SK-N-SH (cell line): ENCODE data around the gene AP2A2. TPM values are rescaled to one million over a fixed set of nuclear protein-coding genes. Genes with fewer than 3 reads are reported as not detected.

Experiments
- CTCF ChIA-PET: fragments of 300-600, 350-600 bp; formaldehyde crosslinking; extraction: SDS; loops from one replicate; lab custom pipeline; 2021; lab: Yijun Ruan, JAX
- POLR2A ChIA-PET: fragments of 350-600 bp; sonication (Branson Sonifier 250); formaldehyde crosslinking; extraction: SDS; loops from one replicate; lab custom pipeline; 2020; ENCODE audit warnings: antibody characterized with exemption, inconsistent platforms; lab: Yijun Ruan, JAX
- DNase-seq: peaks from one replicate; pipeline ENCODE4 v3.0.0; 2012
- H2AFZ ChIP-seq: fragments of 200-600 bp; sonication (generic); 2 replicates; pipeline ENCODE4 v1.8.1; 2016; ENCODE audit warnings: antibody characterized with exemption, mild to moderate bottlenecking, low read depth
- H3F3A ChIP-seq: fragments of 200-600 bp; sonication (generic); replicated peaks from 2 replicates; pipeline ENCODE3; 2016; ENCODE audit warnings: antibody characterized with exemption, mild to moderate bottlenecking; ENCODE audit not compliant: insufficient read depth
- H3K27ac ChIP-seq, 2 experiments: fragments of 200-500 bp in 1 of 2; fragments of 200-600 bp in 1 of 2; sonication (Bioruptor generic) in 1 of 2; sonication (generic), shearing (Covaris generic) in 1 of 2; 2 replicates each; pipeline versions ENCODE4 v1.5.1 to v1.6.1; 2014 to 2016; ENCODE audit warnings: low read depth in 2 of 2, inconsistent platforms in 1 of 2, low read length in 1 of 2, mild to moderate bottlenecking in 1 of 2, mixed read lengths in 1 of 2
- H3K27me3 ChIP-seq: fragments of 200-600 bp; sonication (generic), shearing (Covaris generic); 2 replicates; pipeline ENCODE4 v1.6.1; 2016; ENCODE audit warnings: mixed run types; ENCODE audit not compliant: insufficient read depth
- H3K36me3 ChIP-seq, 2 experiments: fragments of 200-500 bp in 1 of 2; fragments of 200-600 bp in 1 of 2; sonication (Bioruptor generic) in 1 of 2; sonication (generic) in 1 of 2; replicated peaks in 1 of 2; 2 replicates each; pipeline versions ENCODE3 to v1.5.1; 2014 to 2016; ENCODE audit warnings: low read length in 1 of 2, mild to moderate bottlenecking in 1 of 2; ENCODE audit not compliant: insufficient read depth in 2 of 2, control insufficient read depth in 1 of 2
- H3K4me1 ChIP-seq, 2 experiments: fragments of 200-500 bp in 1 of 2; fragments of 200-600 bp in 1 of 2; sonication (Bioruptor generic) in 1 of 2; sonication (generic), shearing (Covaris generic) in 1 of 2; 2 replicates each; pipeline versions ENCODE4 v1.5.1 to v1.6.1; 2014 to 2016; ENCODE audit warnings: low read depth in 1 of 2, low read length in 1 of 2, mixed run types in 1 of 2; ENCODE audit not compliant: insufficient read depth in 2 of 2, control insufficient read depth in 1 of 2
- H3K4me2 ChIP-seq: fragments of 200-600 bp; sonication (generic), shearing (Covaris generic); 2 replicates; pipeline ENCODE4 v1.6.1; 2017; ENCODE audit warnings: mixed run types
- H3K4me3 ChIP-seq, 2 experiments: fragments of 200-500 bp in 1 of 2; fragments of 200-600 bp in 1 of 2; sonication (Bioruptor generic) in 1 of 2; sonication (generic), shearing (Covaris generic) in 1 of 2; 2 replicates each; pipeline versions ENCODE4 v1.5.1 to v1.8.1; 2014 to 2016; ENCODE audit warnings: low read depth in 2 of 2, inconsistent platforms in 1 of 2, low read length in 1 of 2, mild to moderate bottlenecking in 1 of 2, mixed read lengths in 1 of 2, moderate library complexity in 1 of 2
- H3K79me2 ChIP-seq: fragments of 200-600 bp; sonication (generic); 2 replicates; pipeline ENCODE4 v1.8.1; 2017; ENCODE audit warnings: mild to moderate bottlenecking; ENCODE audit not compliant: insufficient read depth
- H3K9ac ChIP-seq: fragments of 200-600 bp; sonication (generic); 2 replicates; pipeline ENCODE4 v1.6.1; 2017; ENCODE audit warnings: mixed run types
- H3K9me2 ChIP-seq: fragments of 200-600 bp; sonication (generic); 2 replicates; pipeline ENCODE4 v1.6.1; 2017; ENCODE audit warnings: mixed run types
- H3K9me3 ChIP-seq: fragments of 200-600 bp; sonication (generic); 2 replicates; pipeline ENCODE4 v1.6.1; 2017; ENCODE audit warnings: mixed run types, mild to moderate bottlenecking, moderate library complexity
- H4K20me1 ChIP-seq: fragments of 200-600 bp; sonication (generic); 2 replicates; pipeline ENCODE4 v1.6.1; 2017; ENCODE audit warnings: mild to moderate bottlenecking, mixed run types; ENCODE audit not compliant: insufficient read depth
- ELF1 ChIP-seq: IDR thresholded peaks from 2 replicates; pipeline ENCODE4 v1.4.0; 2012
- EP300 ChIP-seq, 2 experiments: IDR thresholded peaks; 2 replicates each; pipeline versions ENCODE4 v1.4.0 to v1.6.1; 2012; ENCODE audit warnings: borderline replicate concordance in 1 of 2, low read depth in 1 of 2, low read length in 1 of 2
- FOXJ3 ChIP-seq: sonication (generic); formaldehyde crosslinking; IDR thresholded peaks from 2 replicates; pipeline ENCODE4 v1.5.1; 2020; ENCODE audit warnings: mild to moderate bottlenecking, missing genetic modification reagents
- FOXM1 ChIP-seq: IDR thresholded peaks from 2 replicates; pipeline ENCODE4 v1.4.0; 2012; ENCODE audit warnings: low read depth, mild to moderate bottlenecking
- NRF1 ChIP-seq: IDR thresholded peaks from 2 replicates; pipeline ENCODE4 v1.6.1; 2012; ENCODE audit warnings: low read depth, mild to moderate bottlenecking, low read length
- POLR2AphosphoS5 ChIP-seq: IDR thresholded peaks from 2 replicates; pipeline ENCODE4 v1.6.1; 2012; ENCODE audit warnings: low read depth, low read length
- RAD21 ChIP-seq: IDR thresholded peaks from 2 replicates; pipeline ENCODE4 v1.6.1; 2012; ENCODE audit warnings: mild to moderate bottlenecking, low read length
- RCOR1 ChIP-seq: fragments of 150-350 bp; IDR thresholded peaks from 2 replicates; pipeline ENCODE4 v1.6.1; 2017; ENCODE audit warnings: antibody characterized with exemption, low read length
- REST ChIP-seq: IDR thresholded peaks from 2 replicates; pipeline ENCODE4 v1.6.1; 2012; ENCODE audit warnings: mild to moderate bottlenecking, low read depth, low read length, moderate library complexity
- SMC3 ChIP-seq: IDR thresholded peaks from 2 replicates; pipeline ENCODE4 v1.6.1; 2012; ENCODE audit warnings: low read depth, low read length, improper control_type of control experiment
- TAF1 ChIP-seq: IDR thresholded peaks from 2 replicates; pipeline ENCODE4 v1.6.1; 2012; ENCODE audit warnings: low read depth, mild to moderate bottlenecking, low read length, moderate library complexity, borderline replicate concordance
- TCF12 ChIP-seq: IDR thresholded peaks from 2 replicates; pipeline ENCODE4 v1.4.0; 2012
- TEAD4 ChIP-seq: IDR thresholded peaks from 2 replicates; pipeline ENCODE4 v1.4.0; 2012; ENCODE audit warnings: mild to moderate bottlenecking, borderline replicate concordance; ENCODE audit not compliant: insufficient read depth
- USF1 ChIP-seq: IDR thresholded peaks from 2 replicates; pipeline ENCODE4 v1.4.0; 2012; ENCODE audit warnings: low read depth, borderline replicate concordance
- YY1 ChIP-seq: IDR thresholded peaks from 2 replicates; pipeline ENCODE4 v1.4.0; 2012; ENCODE audit warnings: low read depth, mild to moderate bottlenecking
- WGBS: methylation state at CpG from one replicate; pipeline ENCODE4 v1.1.6; 2017; ENCODE audit warnings: low lambda C conversion rate; 5-methylcytosine and 5-hydroxymethylcytosine counted together
- polyA plus RNA-seq, 3 experiments: library from polyadenylated mRNA; depleted of rRNA; stranded (reverse); fragments of >200 nt; gene quantifications; 2 replicates each; pipeline ENCODE4 v1.2.3, GENCODE V29; 2012
- TF ChIP-seq, protein P1 (sequence below): IDR thresholded peaks from 2 replicates; pipeline ENCODE4 v1.4.0; 2012; ENCODE audit warnings: low read depth
- TF ChIP-seq, protein P2 (sequence below): fragments of 150-350 bp; IDR thresholded peaks from 2 replicates; pipeline ENCODE4 v1.6.1; 2017; ENCODE audit warnings: antibody characterized with exemption, low read length, low read depth, borderline replicate concordance
- TF ChIP-seq, protein P3 (sequence below): fragments of 150-350 bp; IDR thresholded peaks from 2 replicates; pipeline ENCODE4 v1.6.1; 2016; ENCODE audit warnings: mild to moderate bottlenecking, low read depth, low read length

AP2A2 gene
- polyA plus RNA-seq, 1 of the 3 experiments (the other 2 are of a cell fraction) = 42.7 TPM

GRCh38 chr11:962688-963087 is 37.0 kb downstream of the AP2A2 start (continued):
- TF ChIP-seq USF1 (no peak), TEAD4 (no peak)
- TF ChIP-seq, all 33 proteins: peak for 0

GRCh38 chr11:963852-964251 is 38.2 kb downstream of the AP2A2 start:
- CTCF ChIA-PET = no interaction called here
- H3K27me3 ChIP-seq = no peaks in the 10 kb centered on the region
- WGBS = 97% methylated on average over 3 of the region's 7 CpGs
- H3K4me1 ChIP-seq = peaks cover 0 to 16% of the 10 kb centered on the region in 2 experiments; a peak in 1 of 4 replicates
- H4K20me1 ChIP-seq = peaks cover 18% of the 10 kb centered on the region; the same call in 1 of the 2 replicates
- no peak for DNase-seq
- H3K4me3 ChIP-seq = no peak overlapping the region
- H3K9me3 ChIP-seq = no peaks in the 10 kb centered on the region
- H2AFZ ChIP-seq = no peak overlapping the region
- H3K9me2 ChIP-seq = no peaks in the 10 kb centered on the region
- TF ChIP-seq FOXJ3 (CRISPR knock-in tag) (no peak), YY1 (no peak), NRF1 (no peak), TEAD4 (no peak), RCOR1 (no peak), RAD21 (no peak), EP300 (IDR thresholded peaks at IDR 0.05; ENCODE audit: borderline replicate concordance in 1 of 2, low read depth in 1 of 2, low read length in 1 of 2) (no peak), SMC3 (no peak), TAF1 (no peak), FOXM1 (no peak)
- TF ChIP-seq, protein P1, sequence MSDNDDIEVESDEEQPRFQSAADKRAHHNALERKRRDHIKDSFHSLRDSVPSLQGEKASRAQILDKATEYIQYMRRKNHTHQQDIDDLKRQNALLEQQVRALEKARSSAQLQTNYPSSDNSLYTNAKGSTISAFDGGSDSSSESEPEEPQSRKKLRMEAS = no peak
- TF ChIP-seq, protein P2, sequence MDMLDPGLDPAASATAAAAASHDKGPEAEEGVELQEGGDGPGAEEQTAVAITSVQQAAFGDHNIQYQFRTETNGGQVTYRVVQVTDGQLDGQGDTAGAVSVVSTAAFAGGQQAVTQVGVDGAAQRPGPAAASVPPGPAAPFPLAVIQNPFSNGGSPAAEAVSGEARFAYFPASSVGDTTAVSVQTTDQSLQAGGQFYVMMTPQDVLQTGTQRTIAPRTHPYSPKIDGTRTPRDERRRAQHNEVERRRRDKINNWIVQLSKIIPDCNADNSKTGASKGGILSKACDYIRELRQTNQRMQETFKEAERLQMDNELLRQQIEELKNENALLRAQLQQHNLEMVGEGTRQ = no peak
- peaks cover 35% of the 10 kb centered on the region for H3K79me2 ChIP-seq
- no peaks in the 10 kb centered on the region for H3F3A ChIP-seq
- H3K36me3 ChIP-seq = peaks cover 7 to 8% of the 10 kb centered on the region in 2 experiments
- no peak overlapping the region for H3K9ac ChIP-seq
- POLR2A ChIA-PET = no interaction called here
- H3K27ac ChIP-seq = no peak overlapping the region
- H3K4me2 ChIP-seq = no peak overlapping the region

DNA sequence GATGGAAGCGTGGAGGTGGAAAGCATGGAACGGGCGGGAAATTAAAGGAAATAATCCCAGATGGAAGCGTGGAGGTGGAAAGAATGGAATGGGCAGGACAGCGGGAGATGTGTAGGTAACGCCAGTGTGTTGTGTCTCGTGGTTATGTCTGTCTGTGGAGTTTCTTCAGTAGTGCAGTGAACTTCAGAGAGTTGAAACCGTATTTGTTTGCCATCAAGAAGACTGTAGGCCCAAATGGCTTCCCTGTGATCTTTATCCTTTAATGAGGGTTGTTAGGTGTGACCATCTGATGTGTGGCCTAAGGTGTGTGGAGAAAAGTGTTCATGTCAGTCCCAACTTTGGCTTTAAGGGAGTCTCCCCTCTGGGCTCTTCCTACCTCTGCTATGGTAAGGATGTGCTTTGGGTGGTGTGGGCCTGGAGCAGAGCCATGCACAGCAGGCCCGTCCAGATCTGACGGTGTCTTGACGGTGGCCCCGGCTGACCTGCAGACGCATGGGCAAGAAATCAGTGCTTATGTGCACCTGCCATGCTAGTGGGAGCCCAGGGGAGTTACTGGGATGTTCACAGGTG is 39.6 kb downstream of the AP2A2 start:
- Histone ChIP-seq H3K27me3 (no peaks in the 10 kb centered on the region), H3K9me2 (no peaks in the 10 kb centered on the region), H3K4me1 (peaks cover 0 to 25% of the 10 kb centered on the region in 2 experiments; a peak in 1 of 4 replicates), H2AFZ (no peak overlapping the region), H3K4me2 (no peak overlapping the region), H3K9ac (no peak overlapping the region), H4K20me1 (peaks cover 25% of the 10 kb centered on the region; the same call in 1 of the 2 replicates), H3K79me2 (peaks cover 35% of the 10 kb centered on the region), H3K27ac (no peak overlapping the region), H3K4me3 (no peak overlapping the region), H3K9me3 (no peaks in the 10 kb centered on the region), H3K36me3 (peaks cover 4 to 7% of the 10 kb centered on the region in 2 experiments), H3F3A (no peaks in the 10 kb centered on the region)
- DNase-seq = no peak
- ChIA-PET CTCF (no interaction called here), POLR2A (no interaction called here)
- WGBS = 90% methylated on average over 11 of the region's 13 CpGs
- no peak for TF ChIP-seq REST
- TF ChIP-seq EP300 (IDR thresholded peaks at IDR 0.05; ENCODE audit: borderline replicate concordance in 1 of 2, low read depth in 1 of 2, low read length in 1 of 2) = no peak
- no peak for TF ChIP-seq NRF1
- TF ChIP-seq, protein P3, sequence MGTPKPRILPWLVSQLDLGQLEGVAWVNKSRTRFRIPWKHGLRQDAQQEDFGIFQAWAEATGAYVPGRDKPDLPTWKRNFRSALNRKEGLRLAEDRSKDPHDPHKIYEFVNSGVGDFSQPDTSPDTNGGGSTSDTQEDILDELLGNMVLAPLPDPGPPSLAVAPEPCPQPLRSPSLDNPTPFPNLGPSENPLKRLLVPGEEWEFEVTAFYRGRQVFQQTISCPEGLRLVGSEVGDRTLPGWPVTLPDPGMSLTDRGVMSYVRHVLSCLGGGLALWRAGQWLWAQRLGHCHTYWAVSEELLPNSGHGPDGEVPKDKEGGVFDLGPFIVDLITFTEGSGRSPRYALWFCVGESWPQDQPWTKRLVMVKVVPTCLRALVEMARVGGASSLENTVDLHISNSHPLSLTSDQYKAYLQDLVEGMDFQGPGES = no peak
- no peak for TF ChIP-seq ELF1
- TF ChIP-seq TCF12 = no peak
- no peak for TF ChIP-seq FOXJ3 (CRISPR knock-in tag)
- no peak for TF ChIP-seq POLR2AphosphoS5
